ENCODE results near the gene TRERF1.
"Not testable (repeated sequence)": the region's sequence is repeated elsewhere in the genome, so short reads cannot be mapped to it uniquely, and the experiment has no call there.

The TRERF1 gene, protein sequence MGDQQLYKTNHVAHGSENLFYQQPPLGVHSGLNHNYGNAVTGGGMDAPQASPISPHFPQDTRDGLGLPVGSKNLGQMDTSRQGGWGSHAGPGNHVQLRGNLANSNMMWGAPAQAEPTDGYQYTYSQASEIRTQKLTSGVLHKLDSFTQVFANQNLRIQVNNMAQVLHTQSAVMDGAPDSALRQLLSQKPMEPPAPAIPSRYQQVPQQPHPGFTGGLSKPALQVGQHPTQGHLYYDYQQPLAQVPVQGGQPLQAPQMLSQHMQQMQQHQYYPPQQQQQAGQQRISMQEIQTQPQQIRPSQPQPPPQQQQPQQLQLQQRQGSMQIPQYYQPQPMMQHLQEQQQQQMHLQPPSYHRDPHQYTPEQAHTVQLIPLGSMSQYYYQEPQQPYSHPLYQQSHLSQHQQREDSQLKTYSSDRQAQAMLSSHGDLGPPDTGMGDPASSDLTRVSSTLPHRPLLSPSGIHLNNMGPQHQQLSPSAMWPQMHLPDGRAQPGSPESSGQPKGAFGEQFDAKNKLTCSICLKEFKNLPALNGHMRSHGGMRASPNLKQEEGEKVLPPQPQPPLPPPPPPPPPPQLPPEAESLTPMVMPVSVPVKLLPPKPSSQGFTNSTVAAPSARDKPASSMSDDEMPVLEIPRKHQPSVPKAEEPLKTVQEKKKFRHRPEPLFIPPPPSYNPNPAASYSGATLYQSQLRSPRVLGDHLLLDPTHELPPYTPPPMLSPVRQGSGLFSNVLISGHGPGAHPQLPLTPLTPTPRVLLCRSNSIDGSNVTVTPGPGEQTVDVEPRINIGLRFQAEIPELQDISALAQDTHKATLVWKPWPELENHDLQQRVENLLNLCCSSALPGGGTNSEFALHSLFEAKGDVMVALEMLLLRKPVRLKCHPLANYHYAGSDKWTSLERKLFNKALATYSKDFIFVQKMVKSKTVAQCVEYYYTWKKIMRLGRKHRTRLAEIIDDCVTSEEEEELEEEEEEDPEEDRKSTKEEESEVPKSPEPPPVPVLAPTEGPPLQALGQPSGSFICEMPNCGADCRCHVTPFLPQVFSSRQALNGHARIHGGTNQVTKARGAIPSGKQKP (N-terminal part only)

DNA sequence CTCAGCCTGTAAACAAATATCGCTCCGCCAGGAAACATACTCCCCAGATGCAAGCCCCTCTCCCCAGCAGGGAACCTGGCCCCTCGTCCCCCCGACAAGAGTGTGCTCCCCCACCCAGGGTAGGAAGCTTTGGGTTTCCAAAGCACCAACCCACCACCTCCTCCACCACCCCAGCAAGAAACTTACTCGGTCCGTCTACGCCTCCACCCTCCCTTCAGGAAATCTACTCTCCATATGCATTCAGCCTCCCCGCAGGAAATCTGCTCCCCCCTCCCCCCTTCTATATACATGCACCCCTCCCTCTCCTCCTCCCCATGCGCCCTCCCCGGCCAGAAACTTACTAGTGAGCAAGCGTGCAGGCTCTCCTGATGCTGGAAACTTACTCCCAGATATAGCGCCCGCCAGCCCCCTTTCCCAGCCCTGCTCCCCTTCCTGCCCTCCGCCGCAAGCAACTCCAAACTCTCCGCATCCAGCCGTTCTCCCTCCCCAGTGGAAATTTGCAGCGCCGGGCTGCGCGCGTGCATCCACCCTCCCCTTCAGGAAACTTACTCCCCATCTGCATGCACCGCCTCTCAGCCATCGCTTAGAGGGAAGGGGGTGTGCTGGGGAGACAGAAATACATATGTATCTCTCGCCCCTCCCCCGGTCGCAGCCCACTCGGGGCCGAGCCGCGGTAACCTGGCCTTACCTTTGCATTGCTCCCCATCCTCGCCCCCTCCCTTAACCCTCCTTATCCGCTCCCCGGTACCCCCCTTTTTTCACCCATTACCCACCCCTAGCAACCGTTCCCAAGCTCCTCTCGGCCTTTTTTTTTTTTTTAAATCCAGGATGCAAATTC is at the start of gene TRERF1:
Gene TRERF1 (minus strand): TSS at position 594 of the 838 bp plus-strand sequence. CDS start 182,336 bp downstream, outside the sequence.
- peaks cover 16% of the 10 kb centered on the region for H3K36me3 Mint-ChIP-seq
- peaks cover 44% of the 10 kb centered on the region for H3K4me1 Mint-ChIP-seq
- no peaks in the 10 kb centered on the region for H3K9me3 Mint-ChIP-seq
- DNase-seq (ENCODE audit: low spot score in 2 of 2) (peak in 1 of 2 donors; percentile 78), ATAC-seq (peak; percentile 59)
- H3K27ac Mint-ChIP-seq: peak within 1 kb of the TSS; percentile 92
- peak within 1 kb of the TSS; percentile 94 for H3K4me3 Mint-ChIP-seq

- Mint-ChIP-seq H3K9me3 (no peaks in the 10 kb centered on the region), H3K27ac (no peak overlapping the region), H3K36me3 (no peaks in the 10 kb centered on the region), H3K4me3 (no peak overlapping the region), H3K4me1 (peaks cover 16% of the 10 kb centered on the region)
- DNase-seq (ENCODE audit: low spot score in 2 of 2): no peak
- ATAC-seq: no peak
These were observed 46.9 kb upstream of the TRERF1 start for GRCh38 chr6:42498473-42499128.

DNA sequence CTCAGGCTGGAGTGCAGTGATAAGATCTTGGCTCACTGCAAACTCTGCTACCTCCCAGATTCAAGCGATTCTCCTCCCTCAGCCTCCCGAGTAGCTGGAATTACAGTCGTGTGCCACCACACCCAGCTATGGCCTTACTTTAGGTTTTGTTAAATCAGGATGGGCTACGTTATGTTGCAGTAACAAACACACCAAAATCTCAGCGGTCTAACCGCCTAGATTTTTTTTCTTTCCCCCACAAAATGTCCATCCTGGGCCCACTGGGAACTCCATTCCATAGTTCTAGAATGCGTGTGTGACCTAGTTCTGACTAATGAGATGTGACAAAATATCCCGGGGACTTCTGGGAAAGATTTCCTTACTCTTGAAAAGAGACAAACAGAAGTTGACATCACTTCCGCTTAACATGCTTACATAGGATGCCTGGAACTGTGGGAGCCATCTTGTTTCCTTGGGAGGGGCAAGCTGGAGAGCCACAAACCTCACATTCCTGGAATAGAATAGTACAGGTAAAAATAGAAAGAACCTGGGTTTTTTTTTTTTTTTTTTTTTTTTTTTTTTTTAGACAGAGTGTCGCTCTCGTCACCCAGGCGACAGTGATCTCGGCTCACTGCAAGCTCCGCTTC is 42.3 kb upstream of the TRERF1 start:
- Mint-ChIP-seq H3K36me3 (no peaks in the 10 kb centered on the region), H3K27ac (no peak overlapping the region), H3K9me3 (no peaks in the 10 kb centered on the region), H3K4me3 (no peak overlapping the region), H3K4me1 (no peaks in the 10 kb centered on the region)
- ATAC-seq: no peak
- no peak for DNase-seq (ENCODE audit: low spot score in 2 of 2)

- DNase-seq (ENCODE audit: low spot score in 2 of 2) (no peak), ATAC-seq (no peak)
- Mint-ChIP-seq H3K9me3 (no peaks in the 10 kb centered on the region), H3K4me3 (no peak overlapping the region), H3K27ac (no peak overlapping the region), H3K36me3 (no peaks in the 10 kb centered on the region), H3K4me1 (no peaks in the 10 kb centered on the region)
These were observed 36.4 kb upstream of the TRERF1 start for GRCh38 chr6:42488129-42488528.

DNA sequence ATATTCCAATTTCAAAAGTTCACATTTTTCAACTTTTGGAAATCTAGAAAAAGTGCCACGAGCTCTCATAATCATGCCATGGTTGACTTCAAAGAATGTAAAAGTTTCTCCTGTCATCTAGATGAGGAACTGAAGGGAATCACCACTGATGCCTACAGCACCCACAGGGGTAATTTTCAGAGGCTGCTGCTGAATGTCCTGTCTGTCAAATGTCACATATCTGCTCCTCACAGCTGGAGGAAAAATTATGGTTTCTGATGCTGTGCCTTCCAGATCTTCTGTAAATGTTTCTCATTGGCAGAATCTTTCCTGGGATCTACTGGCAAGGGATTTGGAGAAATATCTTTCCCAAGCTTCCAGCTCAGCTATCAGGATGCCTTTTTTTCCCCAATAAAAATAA is 32.5 kb upstream of the TRERF1 start:
- no peaks in the 10 kb centered on the region for H3K9me3 Mint-ChIP-seq
- no peak overlapping the region for H3K27ac Mint-ChIP-seq
- ATAC-seq: no peak
- H3K4me3 Mint-ChIP-seq: no peak overlapping the region
- no peaks in the 10 kb centered on the region for H3K4me1 Mint-ChIP-seq
- no peaks in the 10 kb centered on the region for H3K36me3 Mint-ChIP-seq
- no peak for DNase-seq (ENCODE audit: low spot score in 2 of 2)

GRCh38 chr6:42482174-42482573 is 30.4 kb upstream of the TRERF1 start:
- Mint-ChIP-seq H3K27ac (no peak overlapping the region), H3K4me1 (no peaks in the 10 kb centered on the region)
- ATAC-seq: no peak

DNA sequence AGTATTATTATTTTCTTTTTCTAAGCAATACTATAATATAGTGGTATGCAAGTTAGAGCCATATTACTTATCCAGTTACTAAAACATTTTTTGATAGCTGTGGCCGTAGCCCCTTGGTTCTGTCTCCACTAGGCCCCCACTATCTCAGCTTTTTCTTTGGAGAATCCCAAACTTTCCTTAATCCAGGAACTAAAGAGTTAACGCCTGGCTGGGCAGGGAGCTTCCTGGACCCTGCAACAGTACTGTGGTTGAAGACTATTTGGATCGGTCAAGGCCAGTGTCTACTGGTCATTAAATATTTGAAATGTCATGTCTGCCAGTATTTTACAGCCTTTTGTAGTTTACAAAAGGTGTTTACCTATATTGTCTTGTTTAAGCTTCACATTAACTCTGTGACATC is 20.0 kb upstream of the TRERF1 start:
- Mint-ChIP-seq H3K9me3 (peaks cover 18% of the 10 kb centered on the region), H3K4me3 (no peak overlapping the region), H3K36me3 (no peaks in the 10 kb centered on the region), H3K27ac (no peak overlapping the region), H3K4me1 (no peaks in the 10 kb centered on the region)
- DNase-seq (ENCODE audit: low spot score in 2 of 2) (no peak), ATAC-seq (no peak)

More at GRCh38 chr6:42482174-42482573, 30.4 kb upstream of the TRERF1 start:
- Mint-ChIP-seq H3K36me3 (no peaks in the 10 kb centered on the region), H3K4me3 (no peak overlapping the region), H3K9me3 (no peaks in the 10 kb centered on the region)
- DNase-seq (ENCODE audit: low spot score in 2 of 2): no peak

GRCh38 chr6:42471142-42471541 is 19.4 kb upstream of the TRERF1 start:
- DNase-seq (ENCODE audit: low spot score in 2 of 2) (no peak), ATAC-seq (no peak)
- H3K9me3 Mint-ChIP-seq: peaks cover 18% of the 10 kb centered on the region
- no peak overlapping the region for H3K27ac Mint-ChIP-seq
- no peaks in the 10 kb centered on the region for H3K36me3 Mint-ChIP-seq
- H3K4me1 Mint-ChIP-seq: no peaks in the 10 kb centered on the region
- no peak overlapping the region for H3K4me3 Mint-ChIP-seq

- no peak for ATAC-seq
- H3K4me1 Mint-ChIP-seq: no peaks in the 10 kb centered on the region
- no peak overlapping the region for H3K4me3 Mint-ChIP-seq
- DNase-seq (ENCODE audit: low spot score in 2 of 2): peak in 1 of 2 donors; percentile 18
- H3K36me3 Mint-ChIP-seq: no peaks in the 10 kb centered on the region
- H3K9me3 Mint-ChIP-seq: peaks cover 18% of the 10 kb centered on the region
- no peak overlapping the region for H3K27ac Mint-ChIP-seq
These were observed 16.5 kb upstream of the TRERF1 start for GRCh38 chr6:42468273-42468672.

- DNase-seq (ENCODE audit: low spot score in 2 of 2): peak in 1 of 2 donors; percentile 13
- Mint-ChIP-seq H3K9me3 (peaks cover 18% of the 10 kb centered on the region), H3K27ac (no peak overlapping the region), H3K36me3 (no peaks in the 10 kb centered on the region), H3K4me3 (no peak overlapping the region), H3K4me1 (no peaks in the 10 kb centered on the region)
- ATAC-seq: no peak
These were observed 15.9 kb upstream of the TRERF1 start for GRCh38 chr6:42467651-42468050.

GRCh38 chr6:42466470-42466869 is 14.7 kb upstream of the TRERF1 start:
- ATAC-seq, H3K27ac Mint-ChIP-seq, H3K4me1 Mint-ChIP-seq, H3K4me3 Mint-ChIP-seq, H3K36me3 Mint-ChIP-seq: not testable (repeated sequence)
- peaks cover 18% of the 10 kb centered on the region for H3K9me3 Mint-ChIP-seq
- DNase-seq (ENCODE audit: low spot score in 2 of 2): peak in 1 of 2 donors; percentile 38

GRCh38 chr6:42462474-42462972 is 10.8 kb upstream of the TRERF1 start:
- Mint-ChIP-seq H3K36me3 (no peaks in the 10 kb centered on the region), H3K9me3 (no peaks in the 10 kb centered on the region), H3K4me1 (no peaks in the 10 kb centered on the region), H3K4me3 (no peak overlapping the region), H3K27ac (no peak overlapping the region)
- DNase-seq (ENCODE audit: low spot score in 2 of 2) (no peak), ATAC-seq (no peak)

GRCh38 chr6:42460883-42461282 is 9.2 kb upstream of the TRERF1 start:
- no peak for DNase-seq (ENCODE audit: low spot score in 2 of 2)
- no peak for ATAC-seq
- H3K9me3 Mint-ChIP-seq: no peaks in the 10 kb centered on the region

DNA sequence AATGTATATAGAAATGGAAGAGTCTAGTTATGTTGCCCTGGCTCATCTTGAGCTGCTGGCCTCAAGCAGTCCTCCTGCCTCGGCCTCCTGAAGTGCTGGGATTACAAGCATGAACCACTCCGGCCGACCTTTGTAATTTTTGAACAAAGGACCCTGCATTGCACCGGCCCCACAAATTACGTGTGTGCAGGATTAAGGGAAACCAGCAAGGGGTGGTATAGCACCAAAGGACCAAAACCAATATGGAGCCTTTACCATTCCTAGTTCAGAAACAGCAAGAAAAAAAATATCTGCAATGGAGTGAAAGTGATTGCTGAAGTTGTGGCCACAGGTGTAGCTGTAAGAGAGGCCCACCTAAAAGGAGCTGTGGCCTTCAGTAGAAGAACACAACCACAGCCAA is 8.2 kb upstream of the TRERF1 start:
- peak in 1 of 2 donors; percentile 33 for DNase-seq (ENCODE audit: low spot score in 2 of 2)
- Mint-ChIP-seq H3K9me3 (no peaks in the 10 kb centered on the region), H3K4me1 (no peaks in the 10 kb centered on the region), H3K4me3 (no peak overlapping the region), H3K27ac (no peak overlapping the region), H3K36me3 (no peaks in the 10 kb centered on the region)
- ATAC-seq: no peak

More at GRCh38 chr6:42460883-42461282, 9.2 kb upstream of the TRERF1 start:
- Mint-ChIP-seq H3K27ac (no peak overlapping the region), H3K4me3 (no peak overlapping the region), H3K4me1 (no peaks in the 10 kb centered on the region), H3K36me3 (no peaks in the 10 kb centered on the region)
